ENCODE measurements around the gene ECSIT. TPM values are rescaled to one million over a fixed set of nuclear protein-coding genes. Genes with fewer than 3 reads are reported as not detected.
"Not testable (repeated sequence)": the region's sequence is repeated elsewhere in the genome, so short reads cannot be mapped to it uniquely, and the experiment has no call there.

Gene ECSIT
- total RNA-seq, 1 experiment from 2014 or later, result 72.4 TPM

DNA sequence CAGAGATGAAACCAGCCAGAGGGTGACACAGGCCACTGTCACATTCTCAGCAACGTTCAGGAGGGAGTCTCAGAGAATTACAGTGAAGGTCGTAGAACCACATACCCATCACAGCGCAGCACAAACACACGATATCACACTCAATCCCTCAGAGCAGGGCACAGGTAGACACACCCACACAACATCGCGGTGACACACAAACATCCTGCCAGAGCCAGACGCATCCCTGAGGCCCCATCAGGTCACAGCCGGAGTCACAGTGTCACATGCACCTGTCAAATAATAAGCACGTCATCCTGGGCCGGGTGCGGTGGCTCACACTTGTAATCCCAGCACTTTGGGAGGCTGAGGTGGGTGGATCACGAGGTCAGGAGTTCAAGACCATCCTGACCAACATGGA is 65.5 kb downstream of the ECSIT start:
- Histone ChIP-seq H3K27me3 (ENCODE audit: control insufficient read depth, insufficient read depth, low read length) (no peaks in the 10 kb centered on the region), H3K4me3 (ENCODE audit: insufficient read depth, low read depth, low read length) (no peak overlapping the region), H3K36me3 (replicated peaks; ENCODE audit: control insufficient read depth, insufficient read depth, low read length) (no peaks in the 10 kb centered on the region)
- DNase-seq, result peak; percentile 28

DNA sequence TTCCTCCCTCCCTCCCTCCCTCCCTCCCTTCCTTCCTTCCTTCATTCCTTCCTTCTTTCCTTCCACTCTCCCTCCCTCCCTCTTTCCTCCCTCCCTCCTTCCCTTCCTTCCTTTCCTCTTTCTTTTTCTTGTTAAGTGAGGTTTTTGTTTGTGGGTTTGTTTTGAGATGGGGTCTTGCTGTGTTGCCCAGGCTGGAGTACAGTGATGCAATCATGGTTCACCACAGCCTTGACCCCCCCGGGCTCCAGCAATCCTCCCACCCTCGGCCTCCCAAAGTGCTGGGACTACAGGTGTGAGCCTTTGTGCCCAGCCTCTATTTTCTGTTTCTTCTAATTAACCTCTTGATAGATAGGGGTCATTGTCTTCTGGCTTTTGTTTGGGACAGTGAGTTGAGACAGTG is 67.5 kb downstream of the ECSIT start:
- DNase-seq, result no peak
- H3K27me3 ChIP-seq (ENCODE audit: control insufficient read depth, insufficient read depth, low read length), result no peaks in the 10 kb centered on the region
- H3K4me3 ChIP-seq (ENCODE audit: insufficient read depth, low read depth, low read length), result no peak overlapping the region
- H3K36me3 ChIP-seq (replicated peaks; ENCODE audit: control insufficient read depth, insufficient read depth, low read length), result no peaks in the 10 kb centered on the region

DNA sequence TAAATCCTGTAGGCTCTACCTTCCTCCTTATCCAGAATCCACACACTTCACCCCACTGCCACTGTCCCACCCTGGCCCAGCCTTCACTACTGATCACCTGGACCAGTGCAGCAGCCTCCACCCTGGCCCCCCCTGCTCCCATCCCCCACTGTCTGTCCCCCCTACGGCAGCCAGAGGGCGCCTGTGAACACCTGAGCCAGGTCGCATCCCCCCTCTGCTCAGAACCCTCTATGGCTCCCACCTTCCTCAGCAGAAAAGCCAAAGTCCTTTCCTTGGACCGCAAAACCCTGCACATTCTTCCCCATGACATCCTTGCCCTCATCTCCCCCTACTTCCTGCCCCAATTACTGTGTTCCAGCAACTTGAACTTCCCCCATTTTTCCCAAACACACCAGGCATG is 68.7 kb downstream of the ECSIT start:
- DNase-seq, result peak; percentile 81
- no peak overlapping the region for H3K4me3 ChIP-seq (ENCODE audit: insufficient read depth, low read depth, low read length)
- H3K36me3 ChIP-seq (replicated peaks; ENCODE audit: control insufficient read depth, insufficient read depth, low read length), result no peaks in the 10 kb centered on the region
- H3K27me3 ChIP-seq (ENCODE audit: control insufficient read depth, insufficient read depth, low read length), result no peaks in the 10 kb centered on the region

DNA sequence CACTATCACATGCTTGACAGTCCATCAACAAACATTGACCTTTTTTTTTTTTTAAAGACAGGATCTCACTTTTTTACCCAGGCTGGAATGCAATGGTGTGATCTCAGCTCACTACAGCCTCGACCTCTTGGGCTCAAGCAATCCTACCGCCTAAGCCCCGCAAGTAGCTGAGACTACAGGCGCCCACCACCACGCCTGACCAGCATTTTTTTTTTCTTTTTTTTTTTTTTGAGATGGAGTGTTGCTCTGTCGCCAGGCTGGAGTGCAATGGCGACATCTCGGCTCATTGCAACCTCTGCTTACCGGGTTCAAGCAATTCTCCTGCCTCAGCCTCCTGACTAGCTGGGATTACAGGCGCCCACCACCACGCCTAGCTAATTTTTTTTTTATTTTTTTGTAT is 70.0 kb downstream of the ECSIT start:
- H3K27me3 ChIP-seq (ENCODE audit: control insufficient read depth, insufficient read depth, low read length); DNase-seq; H3K36me3 ChIP-seq (replicated peaks; ENCODE audit: control insufficient read depth, insufficient read depth, low read length); H3K4me3 ChIP-seq (ENCODE audit: insufficient read depth, low read depth, low read length): not testable (repeated sequence)

DNA sequence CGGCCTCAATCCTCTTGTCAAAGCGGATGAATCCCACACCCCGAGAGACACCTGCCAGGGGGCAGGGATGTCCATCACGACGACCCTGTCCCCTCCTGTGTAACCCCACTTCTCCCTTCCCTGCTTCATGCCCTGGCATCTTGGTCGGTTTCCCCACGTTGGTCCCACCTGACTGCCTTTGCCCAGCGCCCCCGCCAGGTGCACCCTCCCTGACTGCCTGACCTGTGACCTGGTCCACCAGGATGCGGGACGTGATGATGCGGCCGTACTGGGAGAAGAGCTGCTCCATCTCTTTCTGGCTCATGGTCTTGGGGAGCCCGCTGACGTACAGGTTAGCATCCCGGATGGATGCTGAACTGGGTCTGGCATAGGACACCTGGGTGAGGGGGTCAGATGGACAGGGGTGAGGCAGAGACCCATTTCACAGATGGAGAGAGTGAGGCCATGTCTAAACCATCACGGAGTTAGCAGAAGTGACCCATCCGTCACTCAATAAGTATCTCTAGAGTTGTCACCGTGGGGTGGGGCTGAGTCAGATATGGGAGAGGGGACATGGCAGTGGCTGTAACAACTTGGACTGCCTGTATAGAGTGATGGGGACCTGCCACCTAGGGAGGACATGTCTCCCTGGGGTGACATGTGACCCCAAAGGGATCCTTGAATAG is 70.6 kb downstream of the ECSIT start:
- H3K4me3 ChIP-seq (ENCODE audit: insufficient read depth, low read depth, low read length), result no peak overlapping the region
- H3K27me3 ChIP-seq (ENCODE audit: control insufficient read depth, insufficient read depth, low read length), result no peaks in the 10 kb centered on the region
- H3K36me3 ChIP-seq (replicated peaks; ENCODE audit: control insufficient read depth, insufficient read depth, low read length), result no peaks in the 10 kb centered on the region
- peak; percentile 31 for DNase-seq

DNA sequence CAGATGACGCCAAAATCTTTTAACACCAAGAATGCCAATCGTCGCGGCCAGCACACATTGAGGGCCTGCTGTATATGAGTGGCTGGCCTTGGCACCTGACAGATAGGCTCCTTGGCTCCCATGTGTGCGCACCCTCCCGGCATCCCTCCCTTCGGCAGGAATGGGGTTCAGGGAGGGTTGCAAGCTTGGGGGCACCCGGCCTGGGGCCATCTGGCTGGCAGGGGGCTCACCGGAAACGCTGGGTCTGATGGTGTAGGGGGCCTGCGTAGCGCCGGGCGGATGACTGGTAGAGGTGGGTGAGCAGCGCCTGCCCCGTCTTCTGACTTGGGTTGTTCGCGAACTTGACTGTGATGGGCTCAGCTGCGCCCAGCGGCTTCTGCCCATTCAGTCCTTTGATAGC is 71.1 kb downstream of the ECSIT start:
- peak; percentile 56 for DNase-seq
- no peaks in the 10 kb centered on the region for H3K36me3 ChIP-seq (replicated peaks; ENCODE audit: control insufficient read depth, insufficient read depth, low read length)
- H3K27me3 ChIP-seq (ENCODE audit: control insufficient read depth, insufficient read depth, low read length), result no peaks in the 10 kb centered on the region
- H3K4me3 ChIP-seq (ENCODE audit: insufficient read depth, low read depth, low read length), result no peak overlapping the region

DNA sequence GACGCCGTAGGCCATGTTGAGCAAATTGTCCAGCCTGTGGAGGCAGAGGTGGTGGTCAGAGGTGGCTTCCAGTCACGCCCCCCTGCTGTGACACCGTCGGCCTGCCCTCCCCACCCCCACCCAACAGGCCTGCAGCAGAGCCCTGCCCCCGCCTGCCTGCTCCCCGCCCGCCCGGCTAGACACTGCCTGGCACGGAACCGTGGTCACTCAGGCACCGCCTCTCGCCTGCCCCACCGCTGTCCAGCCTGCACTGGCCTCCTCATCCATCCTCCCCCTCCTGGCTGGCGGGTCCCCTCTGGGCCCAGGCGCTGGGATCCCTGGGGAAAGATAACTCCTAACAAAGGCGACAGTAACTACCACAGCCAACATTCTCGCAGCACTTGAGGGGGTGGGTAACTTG is 71.8 kb downstream of the ECSIT start:
- DNase-seq, result peak; percentile 78
- no peak overlapping the region for H3K4me3 ChIP-seq (ENCODE audit: insufficient read depth, low read depth, low read length)
- H3K27me3 ChIP-seq (ENCODE audit: control insufficient read depth, insufficient read depth, low read length), result no peaks in the 10 kb centered on the region
- no peaks in the 10 kb centered on the region for H3K36me3 ChIP-seq (replicated peaks; ENCODE audit: control insufficient read depth, insufficient read depth, low read length)

DNA sequence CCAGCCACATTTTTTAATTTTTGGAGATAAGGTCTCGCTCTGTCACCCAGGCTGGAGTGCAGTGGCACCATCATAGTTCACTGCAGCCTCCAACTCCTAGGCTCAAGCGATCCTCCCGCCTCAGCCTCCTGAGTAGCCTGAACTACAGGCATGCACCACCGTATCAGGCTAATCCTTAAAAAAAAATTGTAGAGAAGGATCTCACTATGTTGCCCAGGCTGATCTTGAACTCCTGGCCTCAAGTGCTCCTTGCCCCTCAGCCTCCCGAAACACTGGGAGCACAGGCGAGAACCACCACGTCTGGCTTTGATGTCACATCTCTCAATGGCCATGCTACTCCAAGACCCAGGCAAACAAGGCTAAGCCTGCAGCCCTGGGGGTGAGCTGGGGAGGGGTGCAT is 72.3 kb downstream of the ECSIT start:
- no peak for DNase-seq
- Histone ChIP-seq H3K27me3 (ENCODE audit: control insufficient read depth, insufficient read depth, low read length) (no peaks in the 10 kb centered on the region), H3K4me3 (ENCODE audit: insufficient read depth, low read depth, low read length) (no peak overlapping the region), H3K36me3 (replicated peaks; ENCODE audit: control insufficient read depth, insufficient read depth, low read length) (no peaks in the 10 kb centered on the region)

Other genes starting within 250 kb of the ECSIT start
- gene TSPAN16, start 233.0 kb downstream of the ECSIT start, total RNA-seq (2014; rRNA removed; shearing (Covaris generic)), result not detected in 2 replicates
- 10.1 and 11.2 TPM in 2 replicates for gene RAB3D, start 189.5 kb downstream of the ECSIT start, total RNA-seq (2014; rRNA removed; shearing (Covaris generic))
- 102 and 128 TPM in 2 replicates for gene TMEM205, start 182.9 kb downstream of the ECSIT start, total RNA-seq (2014; rRNA removed; shearing (Covaris generic))
- gene CCDC159, start 182.6 kb downstream of the ECSIT start, total RNA-seq (2014; rRNA removed; shearing (Covaris generic)), result 2.7 and 5.5 TPM in 2 replicates
- 5.7 and 7.0 TPM in 2 replicates for gene PLPPR2, start 173.7 kb downstream of the ECSIT start, total RNA-seq (2014; rRNA removed; shearing (Covaris generic))
- gene SWSAP1, start 154.5 kb downstream of the ECSIT start, total RNA-seq (2014; rRNA removed; shearing (Covaris generic)), result 3.0 and 3.3 TPM in 2 replicates
- 14.9 and 15.8 TPM in 2 replicates for gene EPOR, start 144.8 kb downstream of the ECSIT start, total RNA-seq (2014; rRNA removed; shearing (Covaris generic))
- gene RGL3, start 109.8 kb downstream of the ECSIT start, total RNA-seq (2014; rRNA removed; shearing (Covaris generic)), result 1.6 and 7.8 TPM in 2 replicates
- 0.66 and 1.4 TPM in 2 replicates for gene ODAD3, start 94.0 kb downstream of the ECSIT start, total RNA-seq (2014; rRNA removed; shearing (Covaris generic))
- gene PRKCSH, start 93.5 kb downstream of the ECSIT start, total RNA-seq (2014; rRNA removed; shearing (Covaris generic)), result 97.7 and 108 TPM in 2 replicates
- gene ELAVL3, start 48.1 kb downstream of the ECSIT start, total RNA-seq (2014; rRNA removed; shearing (Covaris generic)), result 0.17 and 0.52 TPM in 2 replicates
- 8.5 and 9.8 TPM in 2 replicates for gene ZNF653, start 23.3 kb downstream of the ECSIT start, total RNA-seq (2014; rRNA removed; shearing (Covaris generic))
- gene CNN1, start 9.7 kb upstream of the ECSIT start, total RNA-seq (2014; rRNA removed; shearing (Covaris generic)), result 24.1 and 26.7 TPM in 2 replicates
- 48.2 and 66.7 TPM in 2 replicates for gene ELOF1, start 30.1 kb upstream of the ECSIT start, total RNA-seq (2014; rRNA removed; shearing (Covaris generic))
- gene ACP5, start 48.5 kb upstream of the ECSIT start, total RNA-seq (2014; rRNA removed; shearing (Covaris generic)), result 1.0 and 3.7 TPM in 2 replicates
- 20.1 and 24.2 TPM in 2 replicates for gene ZNF627, start 68.3 kb upstream of the ECSIT start, total RNA-seq (2014; rRNA removed; shearing (Covaris generic))
- gene ZNF823, start 209.8 kb upstream of the ECSIT start, total RNA-seq (2014; rRNA removed; shearing (Covaris generic)), result 0.81 TPM in 1 of 2 replicates, not detected in the other
- gene ZNF441, start 237.9 kb upstream of the ECSIT start, total RNA-seq (2014; rRNA removed; shearing (Covaris generic)), result not detected in 2 replicates

Measured in H7 (cell line).